Esophagus muscularis mucosa (tissue), 4 donors: ENCODE results near the gene ROMO1. TPM values are rescaled to one million over a fixed set of nuclear protein-coding genes. Genes with fewer than 3 reads are reported as not detected.

ENCODE experiments used
- DNase-seq: peaks from one replicate; pipeline ENCODE4 v3.0.0-alpha.2; 2017; ENCODE audit errors: extremely low spot score
- H3K27ac ChIP-seq, 4 donors: fragments of 200-600 bp; sonication (generic); replicated peaks in 1 of 4; 1 replicate in 3 of 4; 2 replicates in 1 of 4; pipeline ENCODE4 v1.5.1; 2016 to 2019; ENCODE audit warnings: mild to moderate bottlenecking in 1 of 4
- H3K27me3 ChIP-seq, 4 donors: fragments of 200-600 bp; sonication (generic); one replicate each; pipeline versions ENCODE4 v1.5.1 to v1.6.0; 2016 to 2019
- H3K36me3 ChIP-seq, 4 donors: fragments of 200-600 bp; sonication (generic); one replicate each; pipeline ENCODE4 v1.5.1; 2016 to 2019
- H3K4me1 ChIP-seq, 4 donors: fragments of 200-600 bp; sonication (generic); one replicate each; pipeline ENCODE4 v1.5.1; 2016 to 2019
- H3K4me3 ChIP-seq, 4 donors: fragments of 200-600 bp; sonication (generic); 1 replicate in 2 of 4; 2 replicates in 2 of 4; pipeline ENCODE4 v1.5.1; 2016 to 2019; ENCODE audit warnings: mild to moderate bottlenecking in 4 of 4, moderate library complexity in 1 of 4
- H3K9me3 ChIP-seq, 4 donors: fragments of 200-600 bp; sonication (generic); 1 replicate in 3 of 4; 2 replicates in 1 of 4; pipeline ENCODE4 v1.5.1; 2016 to 2019
- EP300 ChIP-seq: sonication (generic); formaldehyde crosslinking; IDR thresholded peaks from one replicate; pipeline ENCODE4 v1.6.1; 2017; ENCODE audit warnings: antibody characterized with exemption
- POLR2A ChIP-seq: fragments of 450-650 bp; IDR thresholded peaks from one replicate; pipeline ENCODE4 v1.6.1; 2017; ENCODE audit warnings: antibody characterized with exemption, moderate library complexity, mild to moderate bottlenecking, low read depth
- POLR2AphosphoS5 ChIP-seq, 2 donors: sonication (generic); formaldehyde crosslinking; IDR thresholded peaks; one replicate each; pipeline ENCODE4 v1.6.1; 2017; ENCODE audit warnings: antibody characterized with exemption in 2 of 2
- WGBS: methylation state at CpG from one replicate; pipeline ENCODE4 v1.1.5; 2018; 5-methylcytosine and 5-hydroxymethylcytosine counted together
- intact Hi-C: fragments of 100-400 bp; cut with DNase I; formaldehyde crosslinking; loops from one replicate; pipeline ENCODE4 v1.15.1; 2023
- total RNA-seq, 4 donors: library from RNA; depleted of rRNA; stranded (reverse); fragments of >200 nt; gene quantifications; one replicate each; pipeline versions ENCODE4 v1.1.0 to v1.2.1, GENCODE V29; 2016
- TF ChIP-seq, protein P1 (sequence below), 3 experiments: fragments of 200-600 bp in 2 of 3; fragments of 450-650 bp in 1 of 3; sonication (generic) in 2 of 3; IDR thresholded peaks; one replicate each; pipeline ENCODE4 v1.5.1; 2017 to 2019; ENCODE audit warnings: antibody characterized with exemption in 3 of 3, mild to moderate bottlenecking in 2 of 3, moderate library complexity in 1 of 3

Gene ROMO1
- 100 to 1,000 TPM; 159 to 360 (median 263) TPM for total RNA-seq

DNA sequence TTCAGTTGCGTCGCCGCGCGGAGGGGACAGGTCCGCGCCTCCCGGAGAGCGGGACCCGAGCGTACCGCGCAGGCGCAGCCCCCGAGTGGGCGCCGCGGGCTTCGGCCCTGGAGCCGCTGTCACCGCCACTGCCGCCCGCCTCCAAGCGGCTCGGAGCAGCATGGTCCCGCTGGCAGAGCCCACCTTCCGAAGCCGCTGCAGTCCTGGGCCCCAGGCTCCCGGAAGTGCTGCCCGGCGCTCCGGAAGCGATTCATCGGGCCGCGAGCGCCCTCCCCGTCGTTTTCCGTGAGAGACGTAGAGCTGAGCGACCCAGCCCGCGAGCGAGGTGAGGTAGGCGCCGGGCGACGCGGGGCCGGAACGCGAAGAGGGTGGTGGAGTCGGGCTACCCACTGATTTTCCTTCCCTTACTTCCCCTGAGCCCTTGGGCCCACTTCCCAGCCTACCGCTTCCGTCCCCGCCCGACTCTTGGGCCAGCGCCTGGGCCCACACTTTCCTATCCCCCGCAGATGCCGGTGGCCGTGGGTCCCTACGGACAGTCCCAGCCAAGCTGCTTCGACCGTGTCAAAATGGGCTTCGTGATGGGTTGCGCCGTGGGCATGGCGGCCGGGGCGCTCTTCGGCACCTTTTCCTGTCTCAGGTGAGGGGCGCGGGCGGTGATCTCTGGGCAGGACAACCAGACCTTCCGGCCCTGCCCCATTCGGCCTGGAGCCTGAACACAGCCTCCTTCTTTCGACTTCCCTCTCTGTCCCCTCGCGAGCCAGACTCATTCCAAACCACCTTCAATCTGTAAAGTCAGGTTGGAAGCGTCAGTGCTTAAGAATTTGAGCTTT, at the start of gene ROMO1, which contains the start of gene NFS1:
Gene ROMO1 (plus strand): TSS at position 279 of the 830 bp plus-strand sequence. CDS start 228 bp downstream, at position 507.
Gene NFS1 (minus strand): TSS at position 226 of the 830 bp plus-strand sequence. CDS start 64 bp downstream, at position 162.
- intact Hi-C loops = loop anchor here (2.0 kb wide), 1 partner anchor 73 kb away; the partner anchor contains the start of gene PHF20
- peak; percentile 96 for DNase-seq
- 0% methylated on average over 18 of the region's 81 CpGs for WGBS
- Histone ChIP-seq H3K36me3 (peaks cover 18 to 57% (median 56%) of the 10 kb centered on the region in 4 donors), H3K4me3 (peak within 1 kb of the TSS; percentile 88 to 100 (median 92)), H3K27me3 (no peaks in the 10 kb centered on the region), H3K4me1 (peaks cover 19 to 43% (median 29%) of the 10 kb centered on the region in 4 donors), H3K27ac (peak within 1 kb of the TSS; percentile 91 to 95 (median 94)), H3K9me3 (no peaks in the 10 kb centered on the region)
- TF ChIP-seq POLR2AphosphoS5 (IDR thresholded peaks at IDR 0.05) (peak; percentile 88 to 92), POLR2A (peak; percentile 29), EP300 (no peak)
- TF ChIP-seq, protein P1, sequence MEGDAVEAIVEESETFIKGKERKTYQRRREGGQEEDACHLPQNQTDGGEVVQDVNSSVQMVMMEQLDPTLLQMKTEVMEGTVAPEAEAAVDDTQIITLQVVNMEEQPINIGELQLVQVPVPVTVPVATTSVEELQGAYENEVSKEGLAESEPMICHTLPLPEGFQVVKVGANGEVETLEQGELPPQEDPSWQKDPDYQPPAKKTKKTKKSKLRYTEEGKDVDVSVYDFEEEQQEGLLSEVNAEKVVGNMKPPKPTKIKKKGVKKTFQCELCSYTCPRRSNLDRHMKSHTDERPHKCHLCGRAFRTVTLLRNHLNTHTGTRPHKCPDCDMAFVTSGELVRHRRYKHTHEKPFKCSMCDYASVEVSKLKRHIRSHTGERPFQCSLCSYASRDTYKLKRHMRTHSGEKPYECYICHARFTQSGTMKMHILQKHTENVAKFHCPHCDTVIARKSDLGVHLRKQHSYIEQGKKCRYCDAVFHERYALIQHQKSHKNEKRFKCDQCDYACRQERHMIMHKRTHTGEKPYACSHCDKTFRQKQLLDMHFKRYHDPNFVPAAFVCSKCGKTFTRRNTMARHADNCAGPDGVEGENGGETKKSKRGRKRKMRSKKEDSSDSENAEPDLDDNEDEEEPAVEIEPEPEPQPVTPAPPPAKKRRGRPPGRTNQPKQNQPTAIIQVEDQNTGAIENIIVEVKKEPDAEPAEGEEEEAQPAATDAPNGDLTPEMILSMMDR (IDR thresholded peaks at IDR 0.05) = peak; percentile 14 to 42 (median 36)

DNA sequence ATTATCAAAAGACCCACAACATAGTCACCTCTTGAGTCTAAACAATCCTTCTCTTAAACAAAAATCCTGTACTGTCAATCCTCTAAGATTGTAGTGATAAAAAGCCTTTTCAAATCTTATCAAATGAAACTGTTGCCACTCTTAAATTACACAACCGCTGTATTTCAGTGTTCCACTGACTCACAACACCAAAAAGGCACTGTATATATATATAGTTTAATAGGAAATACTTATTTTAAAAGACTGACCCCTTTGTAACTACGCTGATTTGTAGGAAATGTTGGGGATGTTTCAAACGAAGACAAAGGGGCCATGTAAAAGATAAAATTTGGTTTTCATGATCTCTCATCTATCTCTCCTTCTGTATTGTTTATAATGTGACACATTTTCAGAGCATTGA, 48.6 kb upstream of the ROMO1 start:
- 63% methylated on average over 3 of the region's 3 CpGs for WGBS
- no peak for TF ChIP-seq POLR2A
- no peak for TF ChIP-seq EP300
- TF ChIP-seq POLR2AphosphoS5 (IDR thresholded peaks at IDR 0.05) = no peak
- TF ChIP-seq, protein P1 (IDR thresholded peaks at IDR 0.05) = no peak
- Histone ChIP-seq H3K27ac (peak overlapping the region in 3 of 4 donors; percentile 1 to 28 (median 14)), H3K36me3 (peaks cover 4 to 31% (median 29%) of the 10 kb centered on the region in 4 donors), H3K4me1 (peaks cover 13 to 57% (median 49%) of the 10 kb centered on the region in 4 donors), H3K4me3 (no peak overlapping the region), H3K27me3 (no peaks in the 10 kb centered on the region), H3K9me3 (no peaks in the 10 kb centered on the region)
- intact Hi-C loops = no loop called here
- DNase-seq = no peak

DNA sequence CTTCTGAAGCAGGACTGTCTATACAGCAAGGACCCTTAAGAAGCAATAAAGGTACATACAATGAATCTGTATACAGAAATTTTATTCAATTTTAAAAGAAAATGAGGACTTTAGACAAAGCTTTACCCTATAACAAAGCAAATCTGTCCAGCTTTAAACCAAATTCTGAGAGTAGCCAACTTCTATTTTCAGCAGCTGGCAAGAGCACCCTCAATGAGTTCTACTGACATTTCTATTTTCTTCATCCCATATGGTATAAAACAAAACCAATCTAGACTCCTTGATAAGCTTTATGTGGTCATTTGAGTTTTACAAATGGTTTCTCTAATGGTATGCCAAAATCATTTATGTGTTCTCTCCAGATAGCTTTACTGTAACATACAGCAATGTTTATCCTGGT, 47.2 kb upstream of the ROMO1 start:
- no peak overlapping the region for H3K27ac ChIP-seq
- TF ChIP-seq POLR2A = no peak
- TF ChIP-seq, protein P1 (IDR thresholded peaks at IDR 0.05) = no peak
- no peak for TF ChIP-seq POLR2AphosphoS5 (IDR thresholded peaks at IDR 0.05)
- TF ChIP-seq EP300 = no peak
- peaks cover 4 to 31% (median 29%) of the 10 kb centered on the region in 4 donors for H3K36me3 ChIP-seq
- no peak overlapping the region for H3K4me3 ChIP-seq
- H3K4me1 ChIP-seq = peaks cover 20 to 63% (median 61%) of the 10 kb centered on the region in 4 donors
- intact Hi-C loops = no loop called here
- no peaks in the 10 kb centered on the region for H3K27me3 ChIP-seq
- no peaks in the 10 kb centered on the region for H3K9me3 ChIP-seq
- no peak for DNase-seq

DNA sequence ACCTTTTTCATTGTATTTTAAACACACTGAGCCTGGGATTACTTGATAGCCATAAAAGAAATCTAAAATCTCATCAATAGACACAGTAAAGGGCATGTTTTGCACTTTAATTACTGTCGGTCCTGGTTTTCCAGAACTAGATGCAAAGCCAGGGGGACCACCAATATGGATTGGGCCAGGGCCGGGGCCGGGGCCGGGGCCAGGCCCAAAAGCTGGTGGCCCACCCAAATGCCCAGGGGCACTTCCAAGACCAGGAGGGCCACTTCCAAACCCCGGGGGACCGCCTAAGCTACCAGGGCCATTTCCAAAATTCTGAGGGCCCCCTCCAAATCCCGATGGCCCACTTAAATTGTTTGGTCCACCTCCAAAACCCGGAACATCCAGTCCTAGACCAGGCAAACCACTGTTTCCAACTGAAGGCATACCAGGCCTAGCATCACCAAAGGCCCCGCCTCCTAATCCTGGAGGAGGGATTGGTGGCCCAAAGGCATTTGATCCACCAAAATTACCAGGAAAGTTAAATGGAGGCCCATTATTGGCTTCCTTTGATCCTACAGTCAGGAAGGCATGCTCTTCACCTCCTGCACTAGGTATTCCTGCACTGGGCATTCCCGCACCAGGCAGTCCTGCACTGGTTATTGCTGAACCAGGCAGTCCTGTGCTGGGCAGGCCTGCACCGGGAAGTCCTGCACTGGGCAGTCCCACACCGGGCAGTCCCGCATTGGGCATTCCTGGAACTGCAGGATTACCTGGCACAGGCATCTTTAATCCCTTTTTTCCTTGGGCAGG, 46.4 kb upstream of the ROMO1 start:
- 95% methylated on average over 10 of the region's 13 CpGs for WGBS
- intact Hi-C loops = no loop called here
- TF ChIP-seq EP300 = no peak
- TF ChIP-seq, protein P1 (IDR thresholded peaks at IDR 0.05) = no peak
- Histone ChIP-seq H3K36me3 (peaks cover 4 to 31% (median 29%) of the 10 kb centered on the region in 4 donors), H3K4me3 (no peak overlapping the region), H3K4me1 (peaks cover 26 to 70% (median 70%) of the 10 kb centered on the region in 4 donors), H3K9me3 (no peaks in the 10 kb centered on the region), H3K27ac (no peak overlapping the region), H3K27me3 (no peaks in the 10 kb centered on the region)
- DNase-seq = peak; percentile 60
